BJ (cell line): ENCODE data around the gene AP1M2. TPM values are rescaled to one million over a fixed set of nuclear protein-coding genes. Genes with fewer than 3 reads are reported as not detected.

Experiments
- CTCF ChIA-PET: fragments of 350-600 bp; formaldehyde crosslinking; extraction: SDS; loops from one replicate; lab custom pipeline; 2021; ENCODE audit warnings: antibody characterized with exemption, inconsistent platforms; lab: Yijun Ruan, JAX
- POLR2A ChIA-PET: fragments of 300-600 bp; sonication (Branson Sonifier 250); formaldehyde crosslinking; extraction: SDS; loops from one replicate; lab custom pipeline; 2021; ENCODE audit warnings: antibody characterized with exemption; lab: Charles Lee
- DNase-seq: peaks from one replicate; pipeline ENCODE4 v3.0.0-alpha.2; 2011; ENCODE audit warnings: low read depth
- H3K27me3 ChIP-seq: 2 replicates; pipeline ENCODE4 v1.6.0; 2011; ENCODE audit warnings: low read length; ENCODE audit not compliant: control insufficient read depth, insufficient read depth
- H3K36me3 ChIP-seq: 2 replicates; pipeline ENCODE4 v1.5.1; 2011; ENCODE audit warnings: low read length; ENCODE audit not compliant: control insufficient read depth, insufficient read depth
- H3K4me3 ChIP-seq: 2 replicates; pipeline ENCODE4 v1.5.1; 2011; ENCODE audit warnings: low read depth, mild to moderate bottlenecking, control low read depth, low read length
- CTCF ChIP-seq: IDR thresholded peaks from 2 replicates; pipeline ENCODE4 v1.5.1; 2011; ENCODE audit warnings: low read depth, mild to moderate bottlenecking, control low read depth, inconsistent platforms, low read length, moderate library complexity; ENCODE audit not compliant: insufficient read depth
- polyA plus RNA-seq: library from polyadenylated mRNA; depleted of rRNA; stranded (reverse); fragments of >200 nt; gene quantifications from 2 replicates; pipeline ENCODE4 v1.2.3, GENCODE V29; 2011

AP1M2 gene
- polyA plus RNA-seq, 1 experiment = not detected

DNA sequence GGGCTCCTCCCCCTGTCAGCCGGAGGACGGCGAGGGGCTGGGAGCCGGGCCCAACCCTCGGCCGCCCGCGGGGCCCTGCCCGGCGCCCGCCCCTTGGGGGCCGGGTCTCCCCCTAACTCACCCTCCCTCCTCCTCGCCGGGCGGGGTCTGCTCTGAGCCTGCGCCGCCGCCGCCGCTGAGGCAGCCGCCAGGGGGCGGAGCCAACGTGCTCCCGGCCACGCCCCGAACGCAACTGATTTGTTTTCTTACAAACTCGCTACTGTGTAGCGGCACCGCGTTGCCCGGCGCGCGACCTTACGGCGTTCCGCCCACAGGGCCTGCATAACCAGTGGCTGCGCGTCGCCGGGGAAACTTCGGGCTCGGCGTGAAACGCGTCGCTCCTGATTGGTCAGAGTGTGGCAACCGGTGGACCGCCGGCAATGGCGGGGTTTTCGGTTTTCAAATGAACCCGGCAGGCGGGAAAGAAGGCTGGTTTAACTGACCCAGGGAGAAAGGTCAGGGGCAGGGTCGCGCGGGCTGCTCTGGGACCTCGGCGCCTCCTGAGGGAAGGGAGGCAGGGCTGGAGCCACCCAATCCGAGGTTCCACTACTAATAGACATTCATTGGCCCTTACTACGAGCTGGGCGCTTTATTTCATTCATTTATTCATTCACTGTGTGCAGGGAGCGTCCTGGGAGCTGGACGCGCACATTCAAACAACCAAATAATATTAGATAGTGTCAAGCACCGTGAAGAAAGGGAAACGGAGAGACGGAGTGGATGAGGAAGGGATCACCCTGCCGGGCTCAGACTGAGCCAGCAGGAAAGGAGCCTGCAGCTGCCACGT lies 18.1 kb downstream of the AP1M2 start, which contains the start of gene CDKN2D:
TSS of gene CDKN2D (minus strand) at position 154 of the 826 bp plus-strand sequence. CDS start 326 bp downstream, outside the sequence.
- no peak for TF ChIP-seq CTCF
- ChIA-PET POLR2A (no interaction called here), CTCF (interaction anchor here (1.2 to 3.1 kb wide), 4 partner anchors 12 to 86 kb away, joined by 3 to 11 read pairs (median 4); no protein-coding TSS in a partner anchor)
- Histone ChIP-seq H3K4me3 (peak within 1 kb of the TSS; percentile 80), H3K27me3 (no peaks in the 10 kb centered on the region), H3K36me3 (no peaks in the 10 kb centered on the region)
- peak; percentile 97 for DNase-seq

- peak overlapping the region; percentile 80 for H3K4me3 ChIP-seq
- CTCF ChIA-PET = interaction anchor here (0.7 to 4.1 kb wide), 8 partner anchors 12 to 165 kb away, joined by 3 to 21 read pairs (median 4); partner anchors contain the start of gene CDC37
- TF ChIP-seq CTCF = no peak
- POLR2A ChIA-PET = no interaction called here
- no peaks in the 10 kb centered on the region for H3K27me3 ChIP-seq
- H3K36me3 ChIP-seq = no peaks in the 10 kb centered on the region
- no peak for DNase-seq
Observed at GRCh38 chr19:10568062-10568825, 18.9 kb downstream of the AP1M2 start.

DNA sequence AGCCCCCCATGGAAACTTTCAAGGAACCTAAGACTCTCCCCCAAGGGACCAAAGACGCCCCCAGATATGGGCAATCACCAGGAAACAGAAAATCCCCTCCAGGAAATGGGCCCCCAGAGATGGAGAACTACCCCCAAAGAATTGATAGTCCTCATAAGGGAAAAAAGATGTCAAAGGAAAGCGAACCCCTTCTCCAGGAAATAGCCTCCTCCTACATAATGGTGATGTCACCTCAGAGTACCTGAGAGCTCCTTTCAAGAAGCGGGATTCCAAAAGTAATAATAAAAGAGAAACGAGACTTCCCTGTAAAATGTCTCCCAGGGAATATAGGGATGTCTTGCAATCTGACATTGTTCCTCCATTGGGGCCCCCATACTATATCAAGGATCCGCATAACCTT lies 19.5 kb downstream of the AP1M2 start:
- peak overlapping the region; percentile 80 for H3K4me3 ChIP-seq
- H3K27me3 ChIP-seq = no peaks in the 10 kb centered on the region
- no peak for TF ChIP-seq CTCF
- H3K36me3 ChIP-seq = no peaks in the 10 kb centered on the region
- POLR2A ChIA-PET = no interaction called here
- DNase-seq = no peak
- CTCF ChIA-PET = interaction anchor here (0.7 to 4.1 kb wide), 9 partner anchors 13 to 164 kb away, joined by 3 to 21 read pairs (median 4); partner anchors contain the start of gene CDC37

GRCh38 chr19:10566658-10567410 lies 20.3 kb downstream of the AP1M2 start:
- Histone ChIP-seq H3K36me3 (no peaks in the 10 kb centered on the region), H3K27me3 (no peaks in the 10 kb centered on the region), H3K4me3 (peak overlapping the region; percentile 99; the same call in 1 of the 2 replicates)
- POLR2A ChIA-PET = interaction anchor here (0.5 to 0.6 kb wide), 3 partner anchors 55 to 132 kb away, joined by 3 to 6 read pairs (median 4); no protein-coding TSS in a partner anchor
- no peak for TF ChIP-seq CTCF
- DNase-seq = no peak
- CTCF ChIA-PET = interaction anchor here (0.7 to 4.1 kb wide), 12 partner anchors 11 to 163 kb away, joined by 3 to 21 read pairs (median 6); partner anchors contain the start of gene CDC37
